ENCODE results near the gene LDLRAD4.

DNA sequence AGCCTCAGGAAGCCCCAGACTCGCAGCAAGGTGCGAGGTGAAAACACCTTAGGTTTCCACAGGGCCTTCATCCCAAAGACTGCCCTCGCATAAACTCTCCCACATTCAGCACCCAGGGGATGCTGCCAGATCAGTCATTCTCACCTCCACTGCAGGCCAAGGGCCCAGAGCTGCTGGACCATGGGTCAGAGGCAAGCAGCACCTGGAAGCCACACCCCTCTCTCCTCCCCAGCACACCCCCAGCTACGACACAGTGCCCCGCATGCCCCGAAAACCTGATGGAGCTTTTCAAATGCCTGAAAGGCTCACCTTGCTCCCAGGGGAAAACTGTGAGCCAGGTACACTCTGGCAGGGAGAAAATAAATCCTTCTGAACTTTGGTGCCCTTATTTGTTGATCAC lies 31.9 kb upstream of the LDLRAD4 start:
- TF ChIP-seq EZH2 (IDR thresholded peaks at IDR 0.05; ENCODE audit: low read depth) = no peak
- TF ChIP-seq, protein P1, sequence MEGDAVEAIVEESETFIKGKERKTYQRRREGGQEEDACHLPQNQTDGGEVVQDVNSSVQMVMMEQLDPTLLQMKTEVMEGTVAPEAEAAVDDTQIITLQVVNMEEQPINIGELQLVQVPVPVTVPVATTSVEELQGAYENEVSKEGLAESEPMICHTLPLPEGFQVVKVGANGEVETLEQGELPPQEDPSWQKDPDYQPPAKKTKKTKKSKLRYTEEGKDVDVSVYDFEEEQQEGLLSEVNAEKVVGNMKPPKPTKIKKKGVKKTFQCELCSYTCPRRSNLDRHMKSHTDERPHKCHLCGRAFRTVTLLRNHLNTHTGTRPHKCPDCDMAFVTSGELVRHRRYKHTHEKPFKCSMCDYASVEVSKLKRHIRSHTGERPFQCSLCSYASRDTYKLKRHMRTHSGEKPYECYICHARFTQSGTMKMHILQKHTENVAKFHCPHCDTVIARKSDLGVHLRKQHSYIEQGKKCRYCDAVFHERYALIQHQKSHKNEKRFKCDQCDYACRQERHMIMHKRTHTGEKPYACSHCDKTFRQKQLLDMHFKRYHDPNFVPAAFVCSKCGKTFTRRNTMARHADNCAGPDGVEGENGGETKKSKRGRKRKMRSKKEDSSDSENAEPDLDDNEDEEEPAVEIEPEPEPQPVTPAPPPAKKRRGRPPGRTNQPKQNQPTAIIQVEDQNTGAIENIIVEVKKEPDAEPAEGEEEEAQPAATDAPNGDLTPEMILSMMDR (conservative IDR thresholded peaks at IDR 0.05) = no peak

All from PC-9 (cell line).